Neural crest cell (in vitro differentiated cells): ENCODE data around the gene BMP4. TPM values are rescaled to one million over a fixed set of nuclear protein-coding genes. Genes with fewer than 3 reads are reported as not detected.

Experiments
- DNase-seq: peaks from one replicate; pipeline ENCODE4 v3.0.0; 2021; ENCODE audit warnings: low read depth, mixed read lengths, low spot score
- H3K27ac Mint-ChIP-seq: one replicate; pipeline ENCODE4 v1.8.0; 2021; ENCODE audit warnings: mild to moderate bottlenecking, mixed read lengths; ENCODE audit not compliant: unreplicated experiment
- H3K27me3 Mint-ChIP-seq: 2 replicates; pipeline ENCODE4 v1.8.0; 2021; ENCODE audit warnings: low read depth, mild to moderate bottlenecking, mixed read lengths
- H3K36me3 Mint-ChIP-seq: 2 replicates; pipeline ENCODE4 v1.8.0; 2021; ENCODE audit warnings: low read depth, mild to moderate bottlenecking, mixed read lengths
- H3K4me1 Mint-ChIP-seq: 2 replicates; pipeline ENCODE4 v1.8.0; 2021; ENCODE audit warnings: mixed read lengths
- H3K4me3 Mint-ChIP-seq: one replicate; pipeline ENCODE4 v1.8.0; 2021; ENCODE audit warnings: mild to moderate bottlenecking, mixed read lengths
- H3K9me3 Mint-ChIP-seq: 2 replicates; pipeline ENCODE4 v1.8.0; 2021; ENCODE audit warnings: mixed read lengths
- CTCF ChIP-seq: fragments of 200-600 bp; sonication (generic); conservative IDR thresholded peaks from 2 replicates; pipeline ENCODE4 v1.5.0; 2021; ENCODE audit warnings: antibody characterized with exemption, mild to moderate bottlenecking
- total RNA-seq: library from RNA; stranded (reverse); gene quantifications from 2 replicates; pipeline ENCODE4 v1.2.1, GENCODE V29; 2021

The BMP4 gene
- total RNA-seq, 1 donor from 2014 or later = 1.1 TPM

GRCh38 chr14:53929871-53930715, 26.5 kb downstream of the BMP4 start:
- Mint-ChIP-seq H3K4me3 (no peak overlapping the region), H3K9me3 (no peaks in the 10 kb centered on the region), H3K4me1 (no peaks in the 10 kb centered on the region), H3K27me3 (no peaks in the 10 kb centered on the region), H3K27ac (no peak overlapping the region), H3K36me3 (no peaks in the 10 kb centered on the region)
- DNase-seq = no peak
- peak; percentile 61 for TF ChIP-seq CTCF

- no peaks in the 10 kb centered on the region for H3K36me3 Mint-ChIP-seq
- H3K27me3 Mint-ChIP-seq = no peaks in the 10 kb centered on the region
- H3K27ac Mint-ChIP-seq = no peak overlapping the region
- no peak for TF ChIP-seq CTCF
- no peaks in the 10 kb centered on the region for H3K9me3 Mint-ChIP-seq
- DNase-seq = no peak
- no peaks in the 10 kb centered on the region for H3K4me1 Mint-ChIP-seq
- H3K4me3 Mint-ChIP-seq = no peak overlapping the region
These were observed 29.5 kb downstream of the BMP4 start for GRCh38 chr14:53927171-53927570.

GRCh38 chr14:53925201-53925766, 31.3 kb downstream of the BMP4 start:
- no peak overlapping the region for H3K27ac Mint-ChIP-seq
- no peaks in the 10 kb centered on the region for H3K4me1 Mint-ChIP-seq
- DNase-seq = no peak
- H3K9me3 Mint-ChIP-seq = no peaks in the 10 kb centered on the region
- no peak overlapping the region for H3K4me3 Mint-ChIP-seq
- H3K36me3 Mint-ChIP-seq = no peaks in the 10 kb centered on the region
- no peak for TF ChIP-seq CTCF
- H3K27me3 Mint-ChIP-seq = no peaks in the 10 kb centered on the region

DNA sequence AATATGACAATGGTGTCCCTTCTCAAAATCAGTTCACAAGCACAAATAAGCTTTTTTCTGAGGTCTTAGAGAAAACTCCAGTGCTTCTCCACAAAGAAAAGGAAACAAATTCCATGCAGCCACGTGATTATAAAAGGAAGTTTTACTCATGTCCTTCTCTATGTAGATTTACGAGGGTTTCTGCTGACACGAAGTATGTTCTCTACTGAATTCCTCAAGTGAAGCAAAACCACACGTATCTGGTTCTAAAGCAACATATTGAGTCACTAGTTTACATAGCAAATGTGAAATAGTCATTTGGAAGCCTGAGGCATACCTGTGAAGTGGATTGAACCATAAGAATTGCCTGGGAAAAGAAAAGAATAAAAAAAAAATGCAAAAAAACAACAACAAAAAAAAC, 31.9 kb downstream of the BMP4 start:
- H3K36me3 Mint-ChIP-seq = no peaks in the 10 kb centered on the region
- H3K27me3 Mint-ChIP-seq = no peaks in the 10 kb centered on the region
- no peaks in the 10 kb centered on the region for H3K9me3 Mint-ChIP-seq
- TF ChIP-seq CTCF = no peak
- DNase-seq = no peak
- H3K4me3 Mint-ChIP-seq = no peak overlapping the region
- H3K27ac Mint-ChIP-seq = no peak overlapping the region
- H3K4me1 Mint-ChIP-seq = no peaks in the 10 kb centered on the region

DNA sequence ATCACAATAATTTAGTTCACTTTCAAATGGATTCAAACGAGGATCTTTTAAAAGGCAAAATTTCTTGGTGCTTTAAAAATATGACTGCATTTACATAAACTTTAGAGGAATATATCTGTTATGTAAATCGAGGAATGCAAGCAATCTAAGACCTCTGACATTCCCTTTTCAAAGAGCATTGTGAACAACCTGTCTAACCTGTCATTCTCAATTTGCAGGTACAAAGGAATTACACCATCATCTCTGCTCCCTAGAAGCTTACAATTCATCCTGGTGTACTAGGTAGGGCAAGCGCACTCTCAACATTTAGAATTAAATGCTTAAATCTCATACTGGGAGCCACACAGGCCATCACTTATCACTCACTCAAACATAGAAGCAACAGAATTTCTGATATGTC, 35.6 kb downstream of the BMP4 start:
- H3K9me3 Mint-ChIP-seq = no peaks in the 10 kb centered on the region
- no peak for DNase-seq
- no peaks in the 10 kb centered on the region for H3K36me3 Mint-ChIP-seq
- H3K27ac Mint-ChIP-seq = no peak overlapping the region
- no peak for TF ChIP-seq CTCF
- no peak overlapping the region for H3K4me3 Mint-ChIP-seq
- no peaks in the 10 kb centered on the region for H3K27me3 Mint-ChIP-seq
- H3K4me1 Mint-ChIP-seq = no peaks in the 10 kb centered on the region
